GDM1 (cell line): ENCODE measurements around the gene COMMD8.
A peak's percentile ranks its signal among the peaks of the same experiment; 100 is the strongest.

Source experiments
- DNase-seq: peaks from one replicate; lab custom pipeline; 2025; lab: John Stamatoyannopoulos, UW

Gene COMMD8

DNA sequence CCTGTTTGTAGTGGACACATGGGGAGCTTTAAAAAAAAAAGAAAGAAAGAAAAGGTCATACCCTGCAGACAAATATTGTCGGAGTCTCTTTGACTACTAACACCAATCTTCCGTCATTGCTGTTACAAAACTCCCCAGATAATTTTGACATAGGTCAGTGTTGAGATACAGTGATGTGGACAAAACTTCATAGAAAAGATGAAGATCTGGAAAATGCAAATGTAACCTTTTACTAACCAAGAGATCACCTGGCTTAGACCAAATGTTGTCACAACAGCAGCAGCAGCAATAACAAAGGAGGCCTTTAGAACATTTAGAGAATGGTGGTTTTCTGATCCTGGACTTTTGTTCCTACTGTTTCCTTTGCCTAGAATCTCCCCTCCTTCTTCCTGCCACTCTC, 8.1 kb upstream of the COMMD8 start:
- DNase-seq = no peak

DNA sequence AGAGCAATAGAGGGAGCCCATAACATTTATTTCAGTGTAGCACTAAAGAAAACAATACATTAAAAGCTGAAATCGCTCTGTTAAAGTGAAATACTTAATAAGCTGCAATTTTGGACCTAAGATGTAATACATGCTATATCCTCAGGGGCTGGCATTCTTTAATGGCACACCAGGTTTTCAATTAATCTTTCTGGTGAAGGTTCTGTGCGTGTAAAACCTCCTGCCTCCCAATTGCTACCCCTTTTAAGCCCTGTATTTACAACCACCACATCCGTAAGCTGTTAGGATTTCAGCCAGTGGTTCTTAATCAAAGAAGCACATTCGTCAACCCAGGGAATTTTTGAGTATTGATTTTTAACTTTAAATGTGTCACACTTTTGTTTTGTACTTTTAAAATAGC, 7.6 kb upstream of the COMMD8 start:
- DNase-seq = no peak

DNA sequence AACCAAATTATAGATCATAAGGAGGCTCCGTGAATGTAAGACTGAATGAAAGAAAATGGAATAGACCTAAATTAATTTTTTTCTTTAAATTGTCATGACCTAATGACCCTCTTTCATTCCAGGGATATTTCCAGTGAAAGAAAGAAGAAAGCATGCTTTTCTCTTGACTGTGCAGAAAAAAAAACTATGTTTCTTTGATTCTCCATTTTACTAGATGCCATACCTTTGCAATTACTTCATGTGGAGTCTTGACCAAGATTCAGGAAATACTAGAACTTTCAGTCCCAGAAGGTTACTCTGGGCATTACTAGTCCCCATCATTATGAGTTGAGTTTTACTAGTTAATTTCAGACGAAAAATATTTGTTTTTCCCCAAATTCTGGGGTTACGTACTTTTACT, 6.4 kb upstream of the COMMD8 start:
- DNase-seq = no peak

- no peak for DNase-seq
These were observed 5.3 kb upstream of the COMMD8 start for GRCh38 chr4:47468706-47469365.

DNA sequence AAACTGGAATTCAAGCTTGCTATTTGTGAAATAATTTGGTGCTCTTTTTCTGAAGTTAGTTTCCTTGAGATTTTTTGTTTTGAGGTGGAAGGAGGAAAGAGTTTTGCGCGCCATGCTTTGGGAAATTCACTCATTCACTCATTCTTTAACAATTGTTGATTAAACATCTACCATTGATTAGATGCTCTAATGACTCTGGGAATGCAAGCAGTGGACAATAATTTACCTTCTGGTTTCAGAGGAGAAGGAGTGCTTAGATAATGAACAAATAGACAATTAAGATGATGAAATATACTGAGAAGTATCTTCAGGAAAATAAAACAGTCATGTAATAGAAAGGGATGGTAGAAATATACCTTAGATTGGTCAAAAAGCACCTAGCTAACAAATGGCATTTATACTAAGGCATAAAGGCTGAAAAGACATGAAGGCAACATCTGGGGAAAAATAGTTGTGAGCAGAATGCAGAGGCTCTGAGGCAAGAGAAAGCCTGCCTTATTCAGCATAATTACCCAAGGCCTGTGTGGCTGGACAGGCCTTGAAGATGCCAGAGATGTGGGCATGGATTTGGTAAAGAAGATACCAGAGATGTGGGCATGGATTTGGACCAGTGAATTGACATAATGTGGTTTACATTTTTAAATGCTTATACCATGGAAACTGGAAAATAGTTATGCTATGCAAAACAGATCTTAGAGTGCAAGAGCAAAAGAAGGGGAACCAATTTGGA, 2.7 kb upstream of the COMMD8 start:
- DNase-seq = no peak

DNA sequence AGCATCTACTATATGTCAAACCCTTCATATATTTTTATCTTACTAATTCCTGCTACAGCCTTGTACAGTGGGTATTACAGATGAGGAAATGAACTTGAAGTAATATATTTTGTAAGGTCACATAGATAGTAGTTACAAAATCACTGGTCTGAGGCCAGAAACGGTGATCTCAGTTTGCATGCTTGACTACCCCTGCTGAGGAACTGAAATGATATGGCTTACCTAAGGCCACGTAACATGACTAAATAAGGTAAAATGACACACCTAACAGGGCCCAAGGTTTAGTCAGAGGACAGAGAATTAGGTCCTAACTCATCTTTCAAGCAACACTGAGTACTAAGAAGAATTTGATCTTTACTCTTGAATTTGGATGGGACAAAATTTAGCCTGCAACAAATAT, 1.5 kb upstream of the COMMD8 start:
- DNase-seq = no peak

DNA sequence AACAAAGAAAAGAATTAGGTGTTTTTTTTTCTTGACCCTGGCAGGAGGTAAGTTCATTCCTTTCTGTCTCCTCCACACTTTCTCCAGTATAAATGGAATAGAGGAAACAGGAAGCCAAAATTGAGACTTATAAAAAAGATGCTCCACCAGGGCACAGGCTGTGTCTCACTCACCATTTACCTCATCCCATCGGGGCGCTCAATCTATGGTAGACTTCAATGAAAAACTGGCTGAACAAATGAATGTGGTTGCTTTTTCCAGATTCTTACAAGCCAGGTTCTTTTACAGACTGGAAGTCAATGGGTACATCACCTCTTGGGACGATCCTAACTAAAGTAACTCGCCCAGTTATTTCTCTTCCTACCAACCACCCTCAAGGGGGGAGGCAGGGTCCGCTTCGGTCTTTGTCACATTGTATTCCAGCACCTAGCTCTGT, 685 bp downstream of the COMMD8 start:
- no peak for DNase-seq

DNA sequence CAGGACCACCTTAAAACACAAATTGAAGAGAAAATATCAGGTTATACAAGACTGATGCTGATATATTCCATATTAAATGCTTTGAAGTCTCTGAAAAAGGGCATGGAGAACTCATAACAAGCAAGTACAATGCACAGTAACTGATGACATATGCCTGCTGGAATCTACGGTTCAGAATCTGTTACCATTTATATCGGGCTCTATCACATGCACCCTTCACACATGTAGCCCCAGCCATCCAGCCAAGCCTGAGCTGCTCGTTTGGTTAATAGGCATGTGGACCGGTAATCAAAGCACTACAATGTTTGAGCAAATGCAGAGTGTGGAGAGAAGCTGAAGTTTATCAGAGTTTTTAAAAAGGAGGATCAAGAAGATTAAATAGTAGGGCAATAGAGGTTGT, 11.8 kb downstream of the COMMD8 start:
- no peak for DNase-seq

- DNase-seq = no peak
These were observed 19.5 kb downstream of the COMMD8 start for GRCh38 chr4:47444031-47444430.

DNA sequence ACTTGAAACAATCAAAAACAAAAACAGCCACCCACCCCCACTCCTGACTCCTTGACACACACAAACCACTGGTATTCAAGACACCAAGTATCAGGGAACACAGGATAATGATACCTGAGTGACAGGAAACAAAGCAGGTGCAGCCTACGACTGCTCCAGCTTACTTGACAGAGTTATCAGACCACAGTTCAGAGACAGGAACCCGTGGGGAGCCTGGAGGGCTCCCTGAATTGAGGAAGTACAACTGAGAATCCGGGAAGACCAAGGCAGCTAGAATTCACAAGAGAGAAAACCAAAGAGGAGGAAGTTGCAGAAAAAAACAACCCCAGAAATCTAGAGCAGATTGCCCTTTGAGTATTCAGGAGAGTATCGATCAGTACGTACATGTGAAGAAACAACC, 20.5 kb downstream of the COMMD8 start:
- DNase-seq = peak; percentile 78

GRCh38 chr4:47434931-47435330, 28.6 kb downstream of the COMMD8 start:
- DNase-seq = no peak

DNA sequence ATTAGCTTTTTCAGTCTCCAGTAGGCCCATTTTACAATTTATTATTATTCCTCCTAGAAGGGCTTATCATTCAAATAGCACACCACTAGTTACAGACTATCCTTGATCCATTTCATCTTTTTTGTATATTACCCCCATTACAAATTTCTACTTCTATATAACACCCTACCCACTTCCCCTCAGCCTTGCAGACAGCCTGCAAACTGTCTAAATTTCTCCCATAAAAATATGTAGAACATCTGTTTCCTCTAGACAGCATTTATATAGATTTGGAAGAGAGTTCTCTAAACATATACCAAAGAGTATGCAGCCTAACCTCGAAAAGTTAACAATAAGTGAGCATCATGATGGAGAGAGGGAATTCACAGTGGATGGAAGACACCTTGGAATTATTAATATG, 30.8 kb downstream of the COMMD8 start:
- peak; percentile 36 for DNase-seq

DNA sequence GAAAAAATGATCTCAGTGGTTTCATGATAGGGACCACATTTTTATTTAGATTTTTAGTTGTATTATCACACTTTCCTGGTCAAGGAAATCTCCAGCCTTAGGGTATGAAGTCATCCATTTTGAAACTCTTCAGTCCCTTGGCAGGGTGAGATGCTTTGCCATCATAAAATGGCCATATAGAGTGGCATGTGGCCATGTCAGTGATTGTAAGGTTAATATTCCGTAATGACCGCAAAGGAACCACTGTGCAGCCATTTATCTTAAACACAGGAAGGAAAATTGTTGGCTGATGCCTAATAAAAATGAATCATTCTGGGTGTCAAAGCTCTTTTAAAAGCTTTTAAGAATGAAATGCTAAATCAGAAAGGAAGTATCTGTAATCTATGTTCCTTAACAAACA, 35.6 kb downstream of the COMMD8 start:
- DNase-seq = no peak

DNA sequence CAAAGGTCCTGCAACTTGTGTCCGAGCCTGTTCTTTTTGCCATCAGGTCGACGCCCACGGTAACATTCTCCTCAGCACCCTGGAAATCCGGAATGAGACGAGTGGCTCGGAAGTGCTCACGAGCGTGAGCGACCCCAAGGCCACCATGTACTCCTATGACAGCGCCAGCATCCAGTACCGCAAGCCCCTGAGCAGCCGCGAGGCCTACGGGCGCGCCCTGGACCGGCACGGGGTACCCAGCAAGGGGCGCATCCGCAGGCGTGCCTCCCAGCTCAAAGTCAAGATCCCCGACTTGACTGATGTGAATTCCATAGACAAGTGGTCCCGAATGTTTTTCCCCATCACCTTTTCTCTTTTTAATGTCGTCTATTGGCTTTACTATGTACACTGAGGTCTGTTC, 37.9 kb downstream of the COMMD8 start:
- DNase-seq = no peak

GRCh38 chr4:47419296-47419695, 44.2 kb downstream of the COMMD8 start:
- no peak for DNase-seq

DNA sequence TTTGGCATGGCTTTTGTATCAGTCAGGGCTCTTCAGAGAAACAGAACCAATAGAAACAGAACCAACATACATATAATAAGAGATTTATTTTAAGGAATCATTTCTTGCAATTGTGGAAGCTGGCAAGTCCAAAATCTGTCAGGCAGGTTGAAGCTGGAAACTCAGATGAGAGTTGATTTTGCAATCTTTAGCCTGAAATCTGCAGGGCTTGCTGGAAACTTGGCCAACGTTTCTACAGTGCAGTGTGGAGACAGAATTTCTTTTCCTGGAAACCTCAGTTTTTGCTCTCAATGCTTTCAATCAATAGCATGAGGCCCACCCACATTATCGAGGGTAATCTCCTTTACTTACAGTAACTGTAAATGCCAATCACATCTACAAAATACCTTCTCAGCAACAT, 45.4 kb downstream of the COMMD8 start:
- DNase-seq = no peak

DNA sequence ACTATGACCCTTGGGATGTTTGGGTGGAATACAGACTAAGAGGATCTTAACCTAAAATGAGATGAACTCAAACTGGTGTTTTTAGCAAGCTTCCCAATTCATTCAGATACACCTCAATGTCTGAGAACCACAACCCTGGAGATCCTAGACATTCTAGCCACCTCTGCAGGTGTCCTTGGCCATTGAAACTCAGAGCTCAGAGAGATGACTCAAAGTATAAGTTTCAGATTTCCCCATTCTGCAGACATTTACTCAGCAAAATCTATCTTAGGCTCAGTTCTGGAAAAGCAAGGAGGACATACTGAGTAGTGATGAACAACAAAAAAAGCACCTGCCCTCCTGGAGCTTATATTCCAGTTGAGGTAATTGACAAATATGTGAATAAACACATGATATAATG, 47.8 kb downstream of the COMMD8 start:
- DNase-seq = no peak

GRCh38 chr4:47413521-47413920, 50.0 kb downstream of the COMMD8 start:
- DNase-seq = no peak

- DNase-seq = no peak
These were observed 53.2 kb downstream of the COMMD8 start for GRCh38 chr4:47410271-47410670.

DNA sequence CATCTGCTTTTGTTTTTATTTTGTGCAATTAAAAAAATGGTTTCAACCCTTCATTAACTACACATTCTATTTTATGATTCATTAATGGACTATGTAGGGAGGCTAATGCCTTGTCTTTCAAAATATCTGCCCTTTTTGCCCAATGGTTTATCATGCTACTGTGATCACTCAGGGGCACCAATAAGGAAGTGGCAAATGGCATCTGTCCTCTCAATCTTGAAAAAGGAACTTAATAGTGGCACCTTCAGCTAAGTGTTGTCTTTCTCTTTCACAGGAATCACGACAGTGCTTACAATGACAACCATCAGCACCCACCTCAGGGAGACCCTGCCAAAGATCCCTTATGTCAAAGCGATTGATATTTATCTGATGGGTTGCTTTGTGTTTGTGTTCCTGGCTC, 57.1 kb downstream of the COMMD8 start:
- DNase-seq = no peak
